ENCODE data around the gene S100A3. TPM values are rescaled to one million over a fixed set of nuclear protein-coding genes. Genes with fewer than 3 reads are reported as not detected.
A peak's percentile ranks its signal among the peaks of the same experiment; 100 is the strongest.

Gene S100A3
- total RNA-seq, 1 experiment from 2014 or later = not detected

- H3K9ac ChIP-seq (ENCODE audit: low read length) = no peak overlapping the region
- H2AFZ ChIP-seq (ENCODE audit: low read length) = no peak overlapping the region
- H3K4me1 ChIP-seq (ENCODE audit: low read length) = peaks cover 18% of the 10 kb centered on the region
- H3K36me3 ChIP-seq (ENCODE audit: insufficient read depth, low read length) = no peaks in the 10 kb centered on the region
- no peak overlapping the region for H3K4me2 ChIP-seq (ENCODE audit: low read depth, low read length, poor library complexity, severe bottlenecking)
- H3K4me3 ChIP-seq (ENCODE audit: low read length) = no peak overlapping the region
- H3K9me3 ChIP-seq (ENCODE audit: low read length) = no peaks in the 10 kb centered on the region
- H3K79me2 ChIP-seq (ENCODE audit: low read length) = no peaks in the 10 kb centered on the region
- no peak for DNase-seq
- H4K20me1 ChIP-seq (ENCODE audit: insufficient read depth, low read depth, low read length) = no peaks in the 10 kb centered on the region
- H3K9me2 ChIP-seq (replicated peaks; ENCODE audit: insufficient read depth, low read length) = no peaks in the 10 kb centered on the region
- H3K27me3 ChIP-seq (ENCODE audit: low read length) = no peaks in the 10 kb centered on the region
- H3K27ac ChIP-seq (ENCODE audit: low read length) = no peak overlapping the region
Observed at GRCh38 chr1:153542956-153543711, 5.9 kb downstream of the S100A3 start.

GRCh38 chr1:153541641-153542590 is 7.1 kb downstream of the S100A3 start:
- Histone ChIP-seq H3K27me3 (ENCODE audit: low read length) (no peaks in the 10 kb centered on the region), H3K4me2 (ENCODE audit: low read depth, low read length, poor library complexity, severe bottlenecking) (no peak overlapping the region), H3K4me1 (ENCODE audit: low read length) (peaks cover 20% of the 10 kb centered on the region), H3K36me3 (ENCODE audit: insufficient read depth, low read length) (no peaks in the 10 kb centered on the region), H3K4me3 (ENCODE audit: low read length) (no peak overlapping the region), H3K9me2 (replicated peaks; ENCODE audit: insufficient read depth, low read length) (no peaks in the 10 kb centered on the region), H3K27ac (ENCODE audit: low read length) (no peak overlapping the region), H3K9me3 (ENCODE audit: low read length) (no peaks in the 10 kb centered on the region), H2AFZ (ENCODE audit: low read length) (no peak overlapping the region), H3K79me2 (ENCODE audit: low read length) (no peaks in the 10 kb centered on the region), H4K20me1 (ENCODE audit: insufficient read depth, low read depth, low read length) (no peaks in the 10 kb centered on the region), H3K9ac (ENCODE audit: low read length) (no peak overlapping the region)
- DNase-seq = no peak

- H3K4me2 ChIP-seq (ENCODE audit: low read depth, low read length, poor library complexity, severe bottlenecking) = no peak within 1 kb of the TSS
- DNase-seq = no peak
Observed at GRCh38 chr1:153540394-153541361, 8.4 kb downstream of the S100A3 start, which contains the start of gene S100A5. TSS of gene S100A5 (minus strand) at chr1:153540934. CDS start at chr1:153540191, 743 bp downstream.

GRCh38 chr1:153539395-153540093 is 9.5 kb downstream of the S100A3 start:
- no peak overlapping the region for H2AFZ ChIP-seq (ENCODE audit: low read length)
- no peak overlapping the region for H3K4me2 ChIP-seq (ENCODE audit: low read depth, low read length, poor library complexity, severe bottlenecking)
- no peaks in the 10 kb centered on the region for H3K9me2 ChIP-seq (replicated peaks; ENCODE audit: insufficient read depth, low read length)
- no peaks in the 10 kb centered on the region for H3K27me3 ChIP-seq (ENCODE audit: low read length)
- no peaks in the 10 kb centered on the region for H4K20me1 ChIP-seq (ENCODE audit: insufficient read depth, low read depth, low read length)
- no peaks in the 10 kb centered on the region for H3K36me3 ChIP-seq (ENCODE audit: insufficient read depth, low read length)
- H3K9me3 ChIP-seq (ENCODE audit: low read length) = no peaks in the 10 kb centered on the region
- no peak for DNase-seq
- no peak overlapping the region for H3K4me3 ChIP-seq (ENCODE audit: low read length)
- H3K79me2 ChIP-seq (ENCODE audit: low read length) = no peaks in the 10 kb centered on the region
- no peak overlapping the region for H3K9ac ChIP-seq (ENCODE audit: low read length)
- H3K4me1 ChIP-seq (ENCODE audit: low read length) = peaks cover 19% of the 10 kb centered on the region
- H3K27ac ChIP-seq (ENCODE audit: low read length) = no peak overlapping the region

More at GRCh38 chr1:153540394-153541361, 8.4 kb downstream of the S100A3 start, which contains the start of gene S100A5:
- Histone ChIP-seq H3K9me2 (replicated peaks; ENCODE audit: insufficient read depth, low read length) (no peaks in the 10 kb centered on the region), H3K4me1 (ENCODE audit: low read length) (peaks cover 22% of the 10 kb centered on the region), H4K20me1 (ENCODE audit: insufficient read depth, low read depth, low read length) (no peaks in the 10 kb centered on the region), H3K9ac (ENCODE audit: low read length) (no peak within 1 kb of the TSS), H3K79me2 (ENCODE audit: low read length) (no peaks in the 10 kb centered on the region), H3K4me3 (ENCODE audit: low read length) (no peak within 1 kb of the TSS), H3K27me3 (ENCODE audit: low read length) (no peaks in the 10 kb centered on the region), H3K27ac (ENCODE audit: low read length) (no peak within 1 kb of the TSS), H3K9me3 (ENCODE audit: low read length) (no peaks in the 10 kb centered on the region), H3K36me3 (ENCODE audit: insufficient read depth, low read length) (no peaks in the 10 kb centered on the region), H2AFZ (ENCODE audit: low read length) (no peak within 1 kb of the TSS)

- Histone ChIP-seq H2AFZ (ENCODE audit: low read length) (peak overlapping the region; percentile 63; the same call in 1 of the 2 replicates), H4K20me1 (ENCODE audit: insufficient read depth, low read depth, low read length) (no peaks in the 10 kb centered on the region), H3K27me3 (ENCODE audit: low read length) (no peaks in the 10 kb centered on the region), H3K9me3 (ENCODE audit: low read length) (no peaks in the 10 kb centered on the region), H3K79me2 (ENCODE audit: low read length) (no peaks in the 10 kb centered on the region), H3K4me2 (ENCODE audit: low read depth, low read length, poor library complexity, severe bottlenecking) (no peak overlapping the region), H3K4me1 (ENCODE audit: low read length) (peaks cover 19% of the 10 kb centered on the region), H3K4me3 (ENCODE audit: low read length) (no peak overlapping the region), H3K9me2 (replicated peaks; ENCODE audit: insufficient read depth, low read length) (no peaks in the 10 kb centered on the region), H3K36me3 (ENCODE audit: insufficient read depth, low read length) (no peaks in the 10 kb centered on the region), H3K9ac (ENCODE audit: low read length) (no peak overlapping the region), H3K27ac (ENCODE audit: low read length) (no peak overlapping the region)
- peak; percentile 59 for DNase-seq
Observed at GRCh38 chr1:153538315-153538821, 10.7 kb downstream of the S100A3 start.

GRCh38 chr1:153537376-153537730 is 11.7 kb downstream of the S100A3 start:
- no peak overlapping the region for H3K27ac ChIP-seq (ENCODE audit: low read length)
- no peaks in the 10 kb centered on the region for H3K9me2 ChIP-seq (replicated peaks; ENCODE audit: insufficient read depth, low read length)
- H2AFZ ChIP-seq (ENCODE audit: low read length) = no peak overlapping the region
- H3K9ac ChIP-seq (ENCODE audit: low read length) = no peak overlapping the region
- H3K36me3 ChIP-seq (ENCODE audit: insufficient read depth, low read length) = no peaks in the 10 kb centered on the region
- no peak overlapping the region for H3K4me3 ChIP-seq (ENCODE audit: low read length)
- peaks cover 19% of the 10 kb centered on the region for H3K4me1 ChIP-seq (ENCODE audit: low read length)
- H3K4me2 ChIP-seq (ENCODE audit: low read depth, low read length, poor library complexity, severe bottlenecking) = no peak overlapping the region
- DNase-seq = no peak
- H4K20me1 ChIP-seq (ENCODE audit: insufficient read depth, low read depth, low read length) = no peaks in the 10 kb centered on the region
- H3K79me2 ChIP-seq (ENCODE audit: low read length) = no peaks in the 10 kb centered on the region
- no peaks in the 10 kb centered on the region for H3K9me3 ChIP-seq (ENCODE audit: low read length)
- H3K27me3 ChIP-seq (ENCODE audit: low read length) = no peaks in the 10 kb centered on the region

- Histone ChIP-seq H3K27ac (ENCODE audit: low read length) (no peak overlapping the region), H3K9ac (ENCODE audit: low read length) (peak overlapping the region; percentile 75), H3K27me3 (ENCODE audit: low read length) (no peaks in the 10 kb centered on the region), H3K36me3 (ENCODE audit: insufficient read depth, low read length) (no peaks in the 10 kb centered on the region), H3K4me3 (ENCODE audit: low read length) (peak overlapping the region; percentile 73; the same call in 1 of the 2 replicates), H3K79me2 (ENCODE audit: low read length) (no peaks in the 10 kb centered on the region), H3K9me2 (replicated peaks; ENCODE audit: insufficient read depth, low read length) (no peaks in the 10 kb centered on the region), H4K20me1 (ENCODE audit: insufficient read depth, low read depth, low read length) (no peaks in the 10 kb centered on the region), H3K4me1 (ENCODE audit: low read length) (peaks cover 19% of the 10 kb centered on the region), H3K9me3 (ENCODE audit: low read length) (no peaks in the 10 kb centered on the region), H3K4me2 (ENCODE audit: low read depth, low read length, poor library complexity, severe bottlenecking) (peak overlapping the region; percentile 60), H2AFZ (ENCODE audit: low read length) (peak overlapping the region; percentile 65; the same call in 1 of the 2 replicates)
- no peak for DNase-seq
Observed at GRCh38 chr1:153536671-153537375, 12.2 kb downstream of the S100A3 start.

Measured in Karpas-422 (cell line).